CD14-positive monocyte (primary cell): ENCODE measurements around the gene ARPC4. TPM values are rescaled to one million over a fixed set of nuclear protein-coding genes. Genes with fewer than 3 reads are reported as not detected.

ENCODE experiments used
- DNase-seq, 3 donors: peaks; one replicate each; pipeline ENCODE4 v3.0.0-alpha.2; 2011 to 2022
- H2AFZ ChIP-seq: 2 replicates; pipeline ENCODE4 v1.6.0; 2012; ENCODE audit warnings: mild to moderate bottlenecking, low read depth, low read length, inconsistent platforms; ENCODE audit not compliant: insufficient read depth, poor library complexity, severe bottlenecking
- H3K27ac ChIP-seq, 2 donors: 1 replicate in 1 of 2; 2 replicates in 1 of 2; pipeline ENCODE4 v1.5.1; 2012 to 2013; ENCODE audit warnings: low read length in 2 of 2, control low read depth in 1 of 2, inconsistent platforms in 1 of 2, low read depth in 1 of 2, mild to moderate bottlenecking in 1 of 2
- H3K27me3 ChIP-seq, 2 donors: one replicate each; pipeline versions ENCODE4 v1.6.0 to v1.6.1; 2011 to 2013; ENCODE audit warnings: low read length in 2 of 2; ENCODE audit not compliant: control insufficient read depth in 2 of 2, insufficient read depth in 2 of 2
- H3K36me3 ChIP-seq, 2 donors: replicated peaks in 1 of 2; 1 replicate in 1 of 2; 2 replicates in 1 of 2; pipeline versions ENCODE4 v1.5.1 to v1.6.1; 2012 to 2013; ENCODE audit warnings: low read length in 2 of 2, control low read depth in 1 of 2, inconsistent platforms in 1 of 2, mild to moderate bottlenecking in 1 of 2; ENCODE audit not compliant: insufficient read depth in 2 of 2, control insufficient read depth in 1 of 2
- H3K4me1 ChIP-seq, 2 donors: 1 replicate in 1 of 2; 2 replicates in 1 of 2; pipeline versions ENCODE4 v1.5.1 to v1.6.1; 2012 to 2013; ENCODE audit warnings: low read length in 2 of 2, control low read depth in 1 of 2, inconsistent platforms in 1 of 2, mild to moderate bottlenecking in 1 of 2, moderate library complexity in 1 of 2; ENCODE audit not compliant: insufficient read depth in 2 of 2, control insufficient read depth in 1 of 2
- H3K4me2 ChIP-seq: replicated peaks from 2 replicates; pipeline ENCODE3; 2012; ENCODE audit warnings: low read length, moderate library complexity, mild to moderate bottlenecking; ENCODE audit not compliant: poor library complexity, severe bottlenecking; ENCODE audit errors: extremely low read depth
- H3K4me3 ChIP-seq, 3 experiments: fragments of 200-600 bp in 1 of 3; sonication (generic) in 1 of 3; replicated peaks in 1 of 3; 1 replicate in 2 of 3; 2 replicates in 1 of 3; pipeline ENCODE4 v1.5.1; 2011 to 2013; ENCODE audit warnings: low read length in 3 of 3, mild to moderate bottlenecking in 3 of 3, control low read depth in 2 of 3, low read depth in 2 of 3, inconsistent platforms in 1 of 3, moderate library complexity in 1 of 3
- H3K79me2 ChIP-seq: 2 replicates; pipeline ENCODE4 v1.6.0; 2012; ENCODE audit warnings: mild to moderate bottlenecking, control low read depth, inconsistent platforms, low read length, moderate library complexity; ENCODE audit not compliant: insufficient read depth
- H3K9ac ChIP-seq: 2 replicates; pipeline ENCODE4 v1.6.0; 2017; ENCODE audit warnings: low read length, mild to moderate bottlenecking; ENCODE audit not compliant: insufficient read depth, poor library complexity, severe bottlenecking
- H3K9me3 ChIP-seq, 2 donors: replicated peaks in 1 of 2; 1 replicate in 1 of 2; 2 replicates in 1 of 2; pipeline versions ENCODE4 v1.5.1 to v1.6.1; 2012 to 2013; ENCODE audit warnings: low read length in 2 of 2, control low read depth in 1 of 2; ENCODE audit not compliant: control insufficient read depth in 1 of 2, insufficient read depth in 1 of 2
- H4K20me1 ChIP-seq: 2 replicates; pipeline ENCODE4 v1.6.0; 2012; ENCODE audit warnings: mild to moderate bottlenecking, low read length, control low read depth, moderate library complexity; ENCODE audit not compliant: insufficient read depth
- H3K27ac Mint-ChIP-seq, 7 donors: one replicate each; pipeline ENCODE4 v1.8.0; 2020; ENCODE audit warnings: mild to moderate bottlenecking in 7 of 7, mixed read lengths in 7 of 7, moderate library complexity in 6 of 7, inconsistent platforms in 2 of 7
- H3K27me3 Mint-ChIP-seq, 3 donors: one replicate each; pipeline ENCODE4 v1.8.0; 2021 to 2022; ENCODE audit warnings: low read depth in 3 of 3, mild to moderate bottlenecking in 3 of 3, mixed read lengths in 3 of 3, moderate library complexity in 3 of 3, inconsistent platforms in 1 of 3
- H3K36me3 Mint-ChIP-seq, 2 donors: one replicate each; pipeline ENCODE4 v1.8.0; 2020; ENCODE audit warnings: mixed read lengths in 2 of 2, inconsistent platforms in 1 of 2, mild to moderate bottlenecking in 1 of 2
- H3K4me1 Mint-ChIP-seq: one replicate; pipeline ENCODE4 v1.8.0; 2020; ENCODE audit warnings: mild to moderate bottlenecking, mixed read lengths
- H3K4me3 Mint-ChIP-seq, 2 donors: one replicate each; pipeline ENCODE4 v1.8.0; 2020; ENCODE audit warnings: mild to moderate bottlenecking in 2 of 2, mixed read lengths in 2 of 2, moderate library complexity in 1 of 2
- H3K9me3 Mint-ChIP-seq, 7 donors: one replicate each; pipeline ENCODE4 v1.8.0; 2020 to 2022; ENCODE audit warnings: mixed read lengths in 7 of 7, mild to moderate bottlenecking in 6 of 7, moderate library complexity in 6 of 7, inconsistent platforms in 2 of 7
- WGBS: methylation state at CpG from one replicate; pipeline ENCODE4 v1.1.5; 2013; ENCODE audit warnings: missing lambda C conversion rate; ENCODE audit not compliant: insufficient coverage; 5-methylcytosine and 5-hydroxymethylcytosine counted together
- intact Hi-C, 2 donors: fragments of 100-400 bp; cut with micrococcal nuclease; formaldehyde crosslinking; loops; one replicate each; pipeline versions ENCODE4 v1.15.0 to v1.15.1; 2023
- polyA plus RNA-seq, 3 donors: library from polyadenylated mRNA; depleted of rRNA in 1 of 3; unstranded in 2 of 3; stranded (reverse) in 1 of 3; fragments of 300-500 nt in 2 of 3; fragments of >200 nt in 1 of 3; fragmentation: Illumina TruSeq in 2 of 3; gene quantifications; 1 replicate in 2 of 3; 2 replicates in 1 of 3; pipeline ENCODE4 v1.2.3, GENCODE V29; 2012 to 2021
- TF ChIP-seq, protein P1 (sequence below): fragments of 200-600 bp; IDR thresholded peaks from one replicate; pipeline ENCODE4 v1.8.0; 2022; ENCODE audit warnings: antibody characterized with exemption, mild to moderate bottlenecking

Gene ARPC4
- polyA plus RNA-seq, 3 donors: 211 to 390 (median 389) TPM

DNA sequence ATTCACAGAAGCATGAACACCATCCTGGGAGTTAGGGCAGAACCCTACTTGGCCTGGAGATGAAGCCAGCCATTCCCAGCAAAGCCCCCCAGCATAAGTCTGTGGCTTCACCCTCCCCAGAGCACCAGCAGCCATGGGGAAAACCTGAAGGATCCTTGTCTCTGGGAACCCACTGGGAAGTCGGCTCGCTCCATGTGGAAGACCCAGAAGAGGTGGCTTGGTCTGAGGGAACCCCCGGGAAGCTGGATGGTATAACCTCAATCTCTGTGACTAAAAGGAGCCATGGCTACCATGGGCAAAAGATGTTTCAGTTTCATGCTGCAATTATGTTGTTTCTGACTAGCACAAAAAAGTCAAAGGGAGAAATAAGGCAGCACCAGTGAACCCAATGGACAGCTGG is 62.7 kb downstream of the ARPC4 start:
- no peak for DNase-seq
- Histone ChIP-seq H3K27ac (no peak overlapping the region), H3K4me3 (no peak overlapping the region), H3K36me3 (no peaks in the 10 kb centered on the region), H3K9ac (no peak overlapping the region), H3K4me2 (no peak overlapping the region), H2AFZ (no peak overlapping the region), H3K4me1 (no peaks in the 10 kb centered on the region), H3K27me3 (no peaks in the 10 kb centered on the region), H3K9me3 (no peaks in the 10 kb centered on the region), H3K79me2 (no peaks in the 10 kb centered on the region), H4K20me1 (no peaks in the 10 kb centered on the region)
- 100% methylated on average over 3 of the region's 3 CpGs for WGBS
- no peaks in the 10 kb centered on the region for H3K36me3 Mint-ChIP-seq
- peaks cover 2% of the 10 kb centered on the region for H3K4me1 Mint-ChIP-seq
- TF ChIP-seq, protein P1, sequence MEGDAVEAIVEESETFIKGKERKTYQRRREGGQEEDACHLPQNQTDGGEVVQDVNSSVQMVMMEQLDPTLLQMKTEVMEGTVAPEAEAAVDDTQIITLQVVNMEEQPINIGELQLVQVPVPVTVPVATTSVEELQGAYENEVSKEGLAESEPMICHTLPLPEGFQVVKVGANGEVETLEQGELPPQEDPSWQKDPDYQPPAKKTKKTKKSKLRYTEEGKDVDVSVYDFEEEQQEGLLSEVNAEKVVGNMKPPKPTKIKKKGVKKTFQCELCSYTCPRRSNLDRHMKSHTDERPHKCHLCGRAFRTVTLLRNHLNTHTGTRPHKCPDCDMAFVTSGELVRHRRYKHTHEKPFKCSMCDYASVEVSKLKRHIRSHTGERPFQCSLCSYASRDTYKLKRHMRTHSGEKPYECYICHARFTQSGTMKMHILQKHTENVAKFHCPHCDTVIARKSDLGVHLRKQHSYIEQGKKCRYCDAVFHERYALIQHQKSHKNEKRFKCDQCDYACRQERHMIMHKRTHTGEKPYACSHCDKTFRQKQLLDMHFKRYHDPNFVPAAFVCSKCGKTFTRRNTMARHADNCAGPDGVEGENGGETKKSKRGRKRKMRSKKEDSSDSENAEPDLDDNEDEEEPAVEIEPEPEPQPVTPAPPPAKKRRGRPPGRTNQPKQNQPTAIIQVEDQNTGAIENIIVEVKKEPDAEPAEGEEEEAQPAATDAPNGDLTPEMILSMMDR: no peak
- intact Hi-C loops: no loop called here
- peaks cover 0 to 2% (median 0%) of the 10 kb centered on the region in 7 donors for H3K9me3 Mint-ChIP-seq
- H3K4me3 Mint-ChIP-seq: no peak overlapping the region
- H3K27ac Mint-ChIP-seq: no peak overlapping the region
- peaks cover 2 to 5% (median 3%) of the 10 kb centered on the region in 3 donors for H3K27me3 Mint-ChIP-seq

Other genes with a start within 250 kb of the ARPC4 start
- not detected for gene LHFPL4, start 239.3 kb upstream of the ARPC4 start, polyA plus RNA-seq
- gene MTMR14, start 143.6 kb upstream of the ARPC4 start, polyA plus RNA-seq: 100 to 1,000 TPM; 126 to 174 (median 167) TPM
- gene CPNE9, start 89.2 kb upstream of the ARPC4 start, polyA plus RNA-seq: under 1 TPM in 2 of 3 donors, not detected in 1; 0.51 to 0.55 TPM
- gene BRPF1, start 61.3 kb upstream of the ARPC4 start, polyA plus RNA-seq: 10 to 100 TPM in 2 of 3 donors, 1 to 10 TPM in 1; 5.1 to 22.5 (median 10.4) TPM
- gene OGG1, start 43.1 kb upstream of the ARPC4 start, polyA plus RNA-seq: 10 to 100 TPM; 17.4 to 21.9 (median 20.5) TPM
- gene CAMK1, start 23.1 kb upstream of the ARPC4 start, polyA plus RNA-seq: 100 to 1,000 TPM; 106 to 137 (median 118) TPM
- gene TADA3, start 609 bp upstream of the ARPC4 start, polyA plus RNA-seq: 10 to 100 TPM; 36.1 to 47.2 (median 46.9) TPM
- 100 to 1,000 TPM in 1 of 3 donors, 1 to 10 TPM in 2; 1.1 to 196 (median 1.8) TPM for gene TTLL3, start 17.2 kb downstream of the ARPC4 start, polyA plus RNA-seq
- 10 to 100 TPM; 42.6 to 51.5 (median 43.4) TPM for gene RPUSD3, start 50.9 kb downstream of the ARPC4 start, polyA plus RNA-seq
- gene CIDEC, start 87.2 kb downstream of the ARPC4 start, polyA plus RNA-seq: under 1 TPM in 1 of 3 donors, not detected in 2; 0.08 TPM
- gene JAGN1, start 97.5 kb downstream of the ARPC4 start, polyA plus RNA-seq: 10 to 100 TPM; 17.3 to 56.3 (median 49.8) TPM
- under 1 TPM in 1 of 3 donors, not detected in 2; 0.27 TPM for gene IL17RE, start 109.8 kb downstream of the ARPC4 start, polyA plus RNA-seq
- 10 to 100 TPM in 1 of 3 donors, 1 to 10 TPM in 2; 8.3 to 17.9 (median 9.3) TPM for gene IL17RC, start 124.0 kb downstream of the ARPC4 start, polyA plus RNA-seq
- gene CRELD1, start 140.8 kb downstream of the ARPC4 start, polyA plus RNA-seq: 10 to 100 TPM; 16.1 to 23.4 (median 19.2) TPM
- gene PRRT3, start 159.3 kb downstream of the ARPC4 start, polyA plus RNA-seq: under 1 TPM; 0.11 to 0.57 (median 0.31) TPM
- gene EMC3, start 193.8 kb downstream of the ARPC4 start, polyA plus RNA-seq: 100 to 1,000 TPM in 2 of 3 donors, 10 to 100 TPM in 1; 99.9 to 111 (median 105) TPM
- gene FANCD2, start 233.4 kb downstream of the ARPC4 start, polyA plus RNA-seq: 10 to 100 TPM in 1 of 3 donors, 1 to 10 TPM in 2; 1.3 to 11.6 (median 2.4) TPM